ENCODE measurements around the gene HSD17B10.
"Not testable (repeated sequence)": the region's sequence is repeated elsewhere in the genome, so short reads cannot be mapped to it uniquely, and the experiment has no call there.

The HSD17B10 gene

GRCh38 chrX:53433651-53434639 lies at the start of gene HSD17B10:
Gene HSD17B10, minus strand, starts transcription at chrX:53434370. Its CDS starts 25 bp downstream, at chrX:53434345.
- peak; percentile 75 for DNase-seq (ENCODE audit: low read depth)

- no peak for DNase-seq (ENCODE audit: low read depth)
Observed at GRCh38 chrX:53483416-53483815, 49.2 kb upstream of the HSD17B10 start.

- peak; percentile 12 for DNase-seq (ENCODE audit: low read depth)
Observed at GRCh38 chrX:53481816-53482465, 47.8 kb upstream of the HSD17B10 start.

- DNase-seq (ENCODE audit: low read depth): no peak
Observed at GRCh38 chrX:53481093-53481492, 46.9 kb upstream of the HSD17B10 start.

- DNase-seq (ENCODE audit: low read depth): no peak
Observed at GRCh38 chrX:53479301-53479700, 45.1 kb upstream of the HSD17B10 start.

GRCh38 chrX:53476371-53476770 lies 42.2 kb upstream of the HSD17B10 start:
- DNase-seq (ENCODE audit: low read depth): no peak

- no peak for DNase-seq (ENCODE audit: low read depth)
Observed at GRCh38 chrX:53474707-53475106, 40.5 kb upstream of the HSD17B10 start.

- DNase-seq (ENCODE audit: low read depth): no peak
Observed at GRCh38 chrX:53471346-53471745, 37.2 kb upstream of the HSD17B10 start.

GRCh38 chrX:53468659-53469058 lies 34.5 kb upstream of the HSD17B10 start:
- not testable (repeated sequence) for DNase-seq (ENCODE audit: low read depth)

GRCh38 chrX:53458082-53458481 lies 23.9 kb upstream of the HSD17B10 start:
- DNase-seq (ENCODE audit: low read depth): no peak

GRCh38 chrX:53456254-53456653 lies 22.1 kb upstream of the HSD17B10 start:
- no peak for DNase-seq (ENCODE audit: low read depth)

- no peak for DNase-seq (ENCODE audit: low read depth)
Observed at GRCh38 chrX:53452812-53453211, 18.6 kb upstream of the HSD17B10 start.

- DNase-seq (ENCODE audit: low read depth): no peak
Observed at GRCh38 chrX:53449632-53450031, 15.5 kb upstream of the HSD17B10 start.

- DNase-seq (ENCODE audit: low read depth): no peak
Observed at GRCh38 chrX:53447441-53447840, 13.3 kb upstream of the HSD17B10 start.

GRCh38 chrX:53445977-53446376 lies 11.8 kb upstream of the HSD17B10 start:
- no peak for DNase-seq (ENCODE audit: low read depth)

- DNase-seq (ENCODE audit: low read depth): no peak
Observed at GRCh38 chrX:53442322-53442631, 8.1 kb upstream of the HSD17B10 start.

GRCh38 chrX:53441531-53442321 lies 7.6 kb upstream of the HSD17B10 start:
- peak; percentile 54 for DNase-seq (ENCODE audit: low read depth)

- DNase-seq (ENCODE audit: low read depth): no peak
Observed at GRCh38 chrX:53440621-53441517, 6.7 kb upstream of the HSD17B10 start.

GRCh38 chrX:53440101-53440500 lies 5.9 kb upstream of the HSD17B10 start:
- DNase-seq (ENCODE audit: low read depth): no peak

GRCh38 chrX:53438832-53439230 lies 4.7 kb upstream of the HSD17B10 start:
- DNase-seq (ENCODE audit: low read depth): no peak

GRCh38 chrX:53438174-53438831 lies 4.1 kb upstream of the HSD17B10 start:
- DNase-seq (ENCODE audit: low read depth): no peak
